SK-N-SH (cell line): ENCODE measurements around the gene CCDC70.

Experiments
- CTCF ChIP-seq: fragments of 200-600 bp; sonication (generic); IDR thresholded peaks from 2 replicates; pipeline ENCODE4 v1.6.1; 2017; ENCODE audit warnings: antibody characterized with exemption, mild to moderate bottlenecking, moderate library complexity
- EP300 ChIP-seq, 2 experiments: IDR thresholded peaks; 2 replicates each; pipeline versions ENCODE4 v1.4.0 to v1.6.1; 2012; ENCODE audit warnings: borderline replicate concordance in 1 of 2, low read depth in 1 of 2, low read length in 1 of 2
- EZH2phosphoT487 ChIP-seq: fragments of 200-600 bp; sonication (generic); IDR thresholded peaks from 2 replicates; pipeline ENCODE4 v1.6.1; 2017; ENCODE audit warnings: low read depth, mixed run types, mild to moderate bottlenecking, antibody characterized with exemption, moderate library complexity, borderline replicate concordance
- FOXJ3 ChIP-seq: sonication (generic); formaldehyde crosslinking; IDR thresholded peaks from 2 replicates; pipeline ENCODE4 v1.5.1; 2020; ENCODE audit warnings: mild to moderate bottlenecking, missing genetic modification reagents
- PBX3 ChIP-seq: IDR thresholded peaks from 2 replicates; pipeline ENCODE4; 2012
- POLR2AphosphoS5 ChIP-seq: IDR thresholded peaks from 2 replicates; pipeline ENCODE4 v1.6.1; 2012; ENCODE audit warnings: low read depth, low read length
- RAD21 ChIP-seq: IDR thresholded peaks from 2 replicates; pipeline ENCODE4 v1.6.1; 2012; ENCODE audit warnings: mild to moderate bottlenecking, low read length
- SIN3A ChIP-seq: IDR thresholded peaks from 2 replicates; pipeline ENCODE4 v1.6.1; 2012; ENCODE audit warnings: low read depth, mild to moderate bottlenecking, low read length, moderate library complexity, borderline replicate concordance
- SMC3 ChIP-seq: IDR thresholded peaks from 2 replicates; pipeline ENCODE4 v1.6.1; 2012; ENCODE audit warnings: low read depth, low read length, improper control_type of control experiment

- TF ChIP-seq RAD21 (no peak), EP300 (IDR thresholded peaks at IDR 0.05; ENCODE audit: borderline replicate concordance in 1 of 2, low read depth in 1 of 2, low read length in 1 of 2) (no peak), CTCF (no peak), EZH2phosphoT487 (no peak), POLR2AphosphoS5 (no peak), SIN3A (no peak), SMC3 (no peak), FOXJ3 (CRISPR knock-in tag) (no peak), PBX3 (no peak)
Measured at GRCh38 chr13:51841732-51842131, 20.0 kb upstream of the CCDC70 start.
